ENCODE results near the gene METTL14.
A peak's percentile ranks its signal among the peaks of the same experiment; 100 is the strongest.

The METTL14 gene

GRCh38 chr4:118759481-118759880 is 74.3 kb downstream of the METTL14 start:
- no peak for DNase-seq (ENCODE audit: low read depth)

DNA sequence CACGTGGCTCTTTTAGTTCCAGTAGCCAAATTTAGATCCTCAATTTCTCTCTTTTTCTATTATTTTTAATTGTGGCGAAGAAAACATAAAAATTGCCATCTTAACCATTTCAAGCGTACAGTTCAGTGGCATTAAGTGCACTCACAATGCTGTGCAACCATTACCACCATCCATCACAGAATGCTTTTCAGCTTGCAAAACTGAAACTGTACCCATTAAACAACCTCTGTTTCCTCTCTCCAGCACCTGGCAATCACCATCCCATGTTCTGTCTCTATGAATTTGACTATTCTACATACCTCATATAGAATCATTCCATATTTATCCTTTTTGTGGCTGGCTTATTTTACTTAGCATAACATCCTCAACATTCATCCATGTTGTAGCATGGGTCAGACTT is 74.9 kb downstream of the METTL14 start:
- no peak for DNase-seq (ENCODE audit: low read depth)

DNA sequence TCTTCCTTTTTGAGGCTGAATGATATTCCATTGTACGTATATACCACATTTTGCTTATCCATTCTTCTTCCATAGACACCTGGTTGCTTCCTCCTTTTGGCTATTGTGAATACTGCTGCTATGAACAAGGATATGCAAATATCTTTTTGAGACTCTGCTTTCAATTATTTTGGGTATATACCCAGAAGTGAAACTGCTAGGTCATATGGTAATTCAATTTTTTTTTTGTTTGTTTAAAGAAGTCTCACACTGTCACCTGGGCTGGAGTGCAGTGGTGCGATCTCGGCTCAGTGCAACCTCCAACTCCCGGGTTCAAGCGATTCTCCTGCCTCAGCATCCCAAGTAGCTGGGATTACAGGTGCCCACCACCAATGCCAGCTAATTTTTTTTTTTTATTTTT is 75.3 kb downstream of the METTL14 start:
- no peak for DNase-seq (ENCODE audit: low read depth)

- no peak for DNase-seq (ENCODE audit: low read depth)
Observed at GRCh38 chr4:118761397-118762016, 76.3 kb downstream of the METTL14 start.

DNA sequence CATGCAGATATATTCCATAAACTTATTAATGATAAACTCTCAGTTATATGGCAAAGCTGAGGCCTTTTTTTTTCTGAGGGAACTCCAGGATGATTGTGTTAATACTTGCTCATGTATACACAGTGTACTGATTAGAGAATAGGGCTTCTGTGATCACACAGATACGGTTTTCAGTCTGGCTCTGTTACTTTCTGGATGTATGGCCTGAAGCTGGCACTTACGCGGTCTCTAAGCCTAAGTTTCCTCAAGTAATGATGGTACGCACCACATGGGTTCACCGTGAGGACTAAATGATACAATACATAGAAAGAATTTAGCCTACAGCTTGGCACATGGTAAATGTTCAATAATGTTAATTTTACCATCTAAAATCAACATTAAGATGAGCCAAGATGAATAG is 77.0 kb downstream of the METTL14 start:
- no peak for DNase-seq (ENCODE audit: low read depth)

DNA sequence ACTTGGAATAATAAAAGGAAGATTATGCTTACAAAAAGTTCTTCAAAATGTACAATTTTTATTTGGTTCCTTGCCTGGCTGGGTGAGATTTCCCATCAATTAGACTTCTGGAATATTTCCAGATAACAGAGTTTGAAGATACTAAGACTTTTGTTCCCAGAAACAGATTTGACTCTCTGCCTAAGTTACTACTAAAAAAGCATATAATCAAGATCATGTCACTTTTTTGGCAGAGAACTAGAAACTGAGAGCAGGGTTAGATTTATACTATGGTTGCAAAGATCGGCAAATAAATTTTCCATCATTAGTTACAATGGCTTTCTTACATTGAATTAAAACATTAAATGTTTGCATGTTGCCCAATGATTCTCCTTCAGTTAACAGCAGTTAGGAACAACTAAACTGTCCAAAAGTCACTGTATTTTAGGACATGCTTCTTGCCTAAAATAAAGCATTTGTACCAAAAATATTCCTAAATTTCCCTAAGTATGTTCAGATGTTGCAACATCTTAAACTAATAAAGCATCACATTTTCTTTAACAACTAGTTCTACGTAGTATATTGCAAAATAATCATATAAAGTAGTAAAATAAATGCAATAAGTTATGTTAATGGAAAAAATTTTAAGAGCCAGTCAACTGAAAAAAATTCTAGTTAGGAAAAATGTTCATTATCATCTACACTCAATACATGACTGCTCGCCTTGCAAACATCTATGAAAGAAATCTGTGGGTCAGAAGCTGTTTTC is 77.7 kb downstream of the METTL14 start:
- peak; percentile 81 for DNase-seq (ENCODE audit: low read depth)
